Kidney (tissue), 14 donors: ENCODE measurements around the gene SMG6. TPM values are rescaled to one million over a fixed set of nuclear protein-coding genes. Genes with fewer than 3 reads are reported as not detected.
A peak's percentile ranks its signal among the peaks of the same experiment; 100 is the strongest.

Experiments used
- DNase-seq, 5 donors: peaks; one replicate each; pipeline ENCODE4 v3.0.0-alpha.2; 2013 to 2020
- FAIRE-seq: peaks from 2 replicates; lab custom pipeline; 2012; peaks lifted over from hg19 to GRCh38; lab: Jason Lieb, UNC
- H3K27ac ChIP-seq, 2 donors: one replicate each; pipeline ENCODE4 v1.7.0; 2013; ENCODE audit warnings: low read depth in 2 of 2, low read length in 2 of 2, inconsistent platforms in 1 of 2
- H3K27me3 ChIP-seq: one replicate; pipeline ENCODE4 v1.7.1; 2013; ENCODE audit warnings: low read length, inconsistent platforms; ENCODE audit not compliant: control insufficient read depth, insufficient read depth
- H3K36me3 ChIP-seq, 3 donors: one replicate each; pipeline versions ENCODE4 v1.7.0 to v1.7.1; 2013; ENCODE audit warnings: low read length in 3 of 3, control low read depth in 1 of 3, inconsistent platforms in 1 of 3; ENCODE audit not compliant: insufficient read depth in 3 of 3, control insufficient read depth in 2 of 3
- H3K4me1 ChIP-seq, 3 donors: one replicate each; pipeline versions ENCODE4 v1.7.0 to v1.7.1; 2013; ENCODE audit warnings: low read length in 3 of 3, inconsistent platforms in 1 of 3, low read depth in 1 of 3; ENCODE audit not compliant: control insufficient read depth in 2 of 3, insufficient read depth in 2 of 3
- H3K4me3 ChIP-seq, 3 donors: one replicate each; pipeline versions ENCODE4 v1.7.0 to v1.8.1; 2013; ENCODE audit warnings: low read length in 3 of 3, control low read depth in 1 of 3, inconsistent platforms in 1 of 3
- H3K9ac ChIP-seq, 3 donors: one replicate each; pipeline versions ENCODE4 v1.7.0 to v1.7.1; 2013; ENCODE audit warnings: low read length in 3 of 3, control low read depth in 1 of 3, inconsistent platforms in 1 of 3
- H3K9me3 ChIP-seq, 3 donors: one replicate each; pipeline versions ENCODE4 v1.7.0 to v1.7.1; 2013; ENCODE audit warnings: low read length in 3 of 3, control low read depth in 1 of 3, inconsistent platforms in 1 of 3; ENCODE audit not compliant: control insufficient read depth in 2 of 3, insufficient read depth in 1 of 3
- intact Hi-C: fragments of 100-400 bp; cut with DNase I; formaldehyde crosslinking; loops from one replicate; pipeline ENCODE4 v1.11.1; 2022
- polyA plus RNA-seq: library from polyadenylated mRNA; stranded (reverse); fragments of 350-450 nt; fragmentation: Illumina TruSeq; extraction: RNeasy Lipid Tissue Mini Kit (QIAGEN cat#74804); gene quantifications from one replicate; pipeline ENCODE4 v1.2.3, GENCODE V29; 2014; ENCODE audit warnings: low read depth, low replicate concordance; ENCODE audit not compliant: insufficient read depth
- total RNA-seq: library from RNA; stranded (reverse); fragmentation: NEBNext Ultra II Directional; extraction: Animal tissue kit (Norgen Biotek cat#: 25700); gene quantifications from one replicate; pipeline ENCODE4 v1.2.1, GENCODE V29; 2021
- TF ChIP-seq, protein P1 (sequence below): IDR thresholded peaks from 3 replicates; pipeline ENCODE4 v1.5.1; 2012; ENCODE audit warnings: mild to moderate bottlenecking, moderate library complexity, borderline replicate concordance; ENCODE audit not compliant: insufficient read depth; ENCODE audit errors: extremely low read depth
- donor health status: control.
- donor health status: control.
- donor health status: control.
- donor health status: control.
- donor health status: control.
- donor health status: DM: yes; HTN: yes; CAD: no.
- donor health status: Normal renal cell carcinoma (clear cell type).

SMG6 gene
- total and polyA plus RNA-seq, 2 donors from 2014 or later: 20.6 to 37.3 TPM

- Histone ChIP-seq H3K4me1 (peaks cover 4 to 29% (median 13%) of the 10 kb centered on the region in 3 donors), H3K9me3 (no peaks in the 10 kb centered on the region), H3K27me3 (no peaks in the 10 kb centered on the region), H3K9ac (peak overlapping the region in 1 of 3 donors; percentile 3), H3K27ac (peak overlapping the region; percentile 77 to 87), H3K4me3 (no peak overlapping the region), H3K36me3 (no peaks in the 10 kb centered on the region)
- FAIRE-seq (no peak), DNase-seq (peak in 2 of 5 donors; percentile 54 to 83)
- intact Hi-C loops: no loop called here
- TF ChIP-seq, protein P1, sequence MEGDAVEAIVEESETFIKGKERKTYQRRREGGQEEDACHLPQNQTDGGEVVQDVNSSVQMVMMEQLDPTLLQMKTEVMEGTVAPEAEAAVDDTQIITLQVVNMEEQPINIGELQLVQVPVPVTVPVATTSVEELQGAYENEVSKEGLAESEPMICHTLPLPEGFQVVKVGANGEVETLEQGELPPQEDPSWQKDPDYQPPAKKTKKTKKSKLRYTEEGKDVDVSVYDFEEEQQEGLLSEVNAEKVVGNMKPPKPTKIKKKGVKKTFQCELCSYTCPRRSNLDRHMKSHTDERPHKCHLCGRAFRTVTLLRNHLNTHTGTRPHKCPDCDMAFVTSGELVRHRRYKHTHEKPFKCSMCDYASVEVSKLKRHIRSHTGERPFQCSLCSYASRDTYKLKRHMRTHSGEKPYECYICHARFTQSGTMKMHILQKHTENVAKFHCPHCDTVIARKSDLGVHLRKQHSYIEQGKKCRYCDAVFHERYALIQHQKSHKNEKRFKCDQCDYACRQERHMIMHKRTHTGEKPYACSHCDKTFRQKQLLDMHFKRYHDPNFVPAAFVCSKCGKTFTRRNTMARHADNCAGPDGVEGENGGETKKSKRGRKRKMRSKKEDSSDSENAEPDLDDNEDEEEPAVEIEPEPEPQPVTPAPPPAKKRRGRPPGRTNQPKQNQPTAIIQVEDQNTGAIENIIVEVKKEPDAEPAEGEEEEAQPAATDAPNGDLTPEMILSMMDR: no peak
Observed at GRCh38 chr17:2214929-2215615, 88.5 kb downstream of the SMG6 start.

DNA sequence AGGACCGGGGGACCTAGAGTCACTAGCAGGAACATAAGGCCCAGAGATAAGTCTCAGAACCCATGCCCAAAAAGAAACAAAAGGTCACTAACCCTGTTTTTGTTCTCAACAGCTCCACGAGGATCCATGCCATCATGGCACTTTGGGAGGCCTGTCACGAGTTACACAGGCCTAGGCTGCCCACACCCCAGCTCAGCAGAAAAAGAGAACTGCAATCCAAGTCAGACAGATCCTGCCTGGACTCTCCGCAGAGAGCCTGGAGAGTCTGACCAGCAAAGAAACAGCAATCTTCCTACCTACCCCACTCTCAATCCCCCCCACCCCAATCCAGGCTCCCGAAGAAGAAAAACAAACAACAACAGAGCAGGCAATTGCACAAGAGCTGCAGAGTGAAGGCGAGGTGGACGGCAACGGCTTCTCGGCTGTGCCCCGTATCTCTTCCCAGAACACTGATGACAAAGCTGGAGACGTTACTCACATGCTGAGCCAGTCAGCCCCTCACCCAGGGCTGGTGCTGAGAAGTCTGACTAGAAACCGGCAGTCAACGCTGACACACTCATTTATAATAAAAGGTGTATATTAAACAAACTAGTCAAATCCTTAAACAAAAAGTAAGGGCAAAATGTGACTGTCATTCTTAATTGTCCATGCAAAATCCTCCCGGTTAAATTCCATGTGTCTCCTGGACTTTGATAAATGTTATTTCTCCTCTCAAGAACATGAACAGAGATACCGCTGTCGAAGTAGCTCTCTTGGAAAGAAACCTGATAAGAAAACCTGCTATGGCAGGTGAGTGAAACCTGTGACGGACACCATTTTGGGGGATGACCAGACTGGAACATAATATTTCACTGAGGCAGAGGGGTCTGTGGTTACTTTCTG is 89.3 kb downstream of the SMG6 start:
- Histone ChIP-seq H3K9me3 (no peaks in the 10 kb centered on the region), H3K27ac (peak overlapping the region; percentile 73 to 77), H3K27me3 (no peaks in the 10 kb centered on the region), H3K4me3 (no peak overlapping the region), H3K4me1 (peaks cover 4 to 29% (median 13%) of the 10 kb centered on the region in 3 donors), H3K36me3 (no peaks in the 10 kb centered on the region), H3K9ac (peak overlapping the region in 1 of 3 donors; percentile 3)
- peak in 3 of 5 donors; percentile 41 to 83 (median 55) for DNase-seq
- intact Hi-C loops: no loop called here
- TF ChIP-seq, protein P1: no peak
- no peak for FAIRE-seq

DNA sequence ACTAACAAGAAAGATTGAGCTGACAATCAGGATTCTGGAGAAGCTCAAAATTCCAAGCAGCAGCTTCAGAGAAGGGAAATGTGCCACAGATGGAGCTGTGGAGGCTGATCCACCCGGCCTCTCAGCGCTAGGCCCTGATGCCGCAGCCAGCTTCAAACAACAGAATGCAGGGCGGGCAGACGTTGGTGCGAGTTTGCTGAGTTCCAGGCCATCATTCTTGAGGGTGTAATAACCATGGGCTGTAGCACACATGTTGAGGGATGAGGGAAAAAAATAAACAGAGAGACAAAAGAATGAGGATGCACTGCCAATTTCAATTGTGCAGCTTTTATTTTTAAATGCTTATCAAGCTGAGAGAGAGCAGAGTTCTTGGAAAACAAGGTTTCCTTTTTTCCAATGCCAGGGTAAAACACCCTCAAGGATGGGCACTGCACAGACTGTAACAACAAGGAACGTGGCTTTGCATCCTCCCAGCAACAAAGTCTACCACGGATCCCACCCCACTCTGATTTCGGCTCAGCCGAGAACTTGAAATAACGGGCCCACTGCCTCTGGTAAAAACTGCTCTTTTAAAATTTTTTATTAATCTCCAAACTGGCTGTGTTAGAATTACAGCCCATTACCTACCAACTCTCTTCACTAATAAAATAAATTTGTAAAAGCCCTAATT is 90.2 kb downstream of the SMG6 start:
- TF ChIP-seq, protein P1: no peak
- no peaks in the 10 kb centered on the region for H3K36me3 ChIP-seq
- no peaks in the 10 kb centered on the region for H3K9me3 ChIP-seq
- DNase-seq (no peak), FAIRE-seq (no peak)
- intact Hi-C loops: no loop called here
- H3K4me1 ChIP-seq: peaks cover 4 to 29% (median 13%) of the 10 kb centered on the region in 3 donors
- H3K27me3 ChIP-seq: no peaks in the 10 kb centered on the region
- H3K9ac ChIP-seq: no peak overlapping the region
- H3K27ac ChIP-seq: peak overlapping the region; percentile 73 to 77
- no peak overlapping the region for H3K4me3 ChIP-seq
